HG03280 (cell line): ENCODE data around the gene PRDX5.
"Not testable (repeated sequence)": the region's sequence is repeated elsewhere in the genome, so short reads cannot be mapped to it uniquely, and the experiment has no call there.

Source experiments
- ATAC-seq: cut with Tn5 transposase; IDR thresholded peaks from one replicate; pipeline ENCODE4 v1.9.1; 2021; ENCODE audit warnings: mild to moderate bottlenecking, moderate library complexity; ENCODE audit not compliant: unreplicated experiment

Gene PRDX5

GRCh38 chr11:64323373-64323772, 5.5 kb downstream of the PRDX5 start:
- ATAC-seq, result no peak

- not testable (repeated sequence) for ATAC-seq
Observed at GRCh38 chr11:64323984-64324383, 6.1 kb downstream of the PRDX5 start.

- ATAC-seq, result no peak
Observed at GRCh38 chr11:64324692-64325469, 7.0 kb downstream of the PRDX5 start.

- ATAC-seq, result no peak
Observed at GRCh38 chr11:64327375-64327774, 9.5 kb downstream of the PRDX5 start.

GRCh38 chr11:64327993-64328392, 10.1 kb downstream of the PRDX5 start:
- no peak for ATAC-seq

- no peak for ATAC-seq
Observed at GRCh38 chr11:64330888-64331287, 13.0 kb downstream of the PRDX5 start.

- peak; percentile 57 for ATAC-seq
Observed at GRCh38 chr11:64331569-64332371, 13.8 kb downstream of the PRDX5 start.

GRCh38 chr11:64333556-64333955, 15.6 kb downstream of the PRDX5 start:
- ATAC-seq, result no peak

- ATAC-seq, result peak; percentile 72
Observed at GRCh38 chr11:64334764-64335735, 17.1 kb downstream of the PRDX5 start.

- no peak for ATAC-seq
Observed at GRCh38 chr11:64337538-64338249, 19.8 kb downstream of the PRDX5 start.

GRCh38 chr11:64338716-64339115, 20.8 kb downstream of the PRDX5 start:
- ATAC-seq, result no peak

GRCh38 chr11:64339286-64339685, 21.4 kb downstream of the PRDX5 start:
- no peak for ATAC-seq

- peak; percentile 51 for ATAC-seq
Observed at GRCh38 chr11:64339754-64340408, 22.0 kb downstream of the PRDX5 start, which contains the start of gene CCDC88B. Gene CCDC88B (plus strand): TSS chr11:64340204. CDS start chr11:64340267, 63 bp downstream.

GRCh38 chr11:64340671-64341335, 22.9 kb downstream of the PRDX5 start:
- ATAC-seq, result peak; percentile 44

GRCh38 chr11:64341429-64341828, 23.5 kb downstream of the PRDX5 start:
- ATAC-seq, result no peak

- ATAC-seq, result peak; percentile 50
Observed at GRCh38 chr11:64341851-64342791, 24.2 kb downstream of the PRDX5 start.

- ATAC-seq, result no peak
Observed at GRCh38 chr11:64342869-64343745, 25.2 kb downstream of the PRDX5 start.
